ENCODE data around the gene RIOK1.
"Not testable (repeated sequence)": the region's sequence is repeated elsewhere in the genome, so short reads cannot be mapped to it uniquely, and the experiment has no call there.

Gene RIOK1

GRCh38 chr6:7389451-7390225 lies at the start of gene RIOK1, which contains the start of gene CAGE1:
Gene RIOK1 (plus strand): TSS chr6:7389808. CDS start chr6:7390003, 195 bp downstream.
Gene CAGE1 (minus strand): TSS chr6:7389742. CDS start chr6:7387173, 2,569 bp downstream.
- peak within 1 kb of the TSS; percentile 91 for H3K4me3 ChIP-seq (ENCODE audit: low read depth, low read length)
- TF ChIP-seq, protein P1, sequence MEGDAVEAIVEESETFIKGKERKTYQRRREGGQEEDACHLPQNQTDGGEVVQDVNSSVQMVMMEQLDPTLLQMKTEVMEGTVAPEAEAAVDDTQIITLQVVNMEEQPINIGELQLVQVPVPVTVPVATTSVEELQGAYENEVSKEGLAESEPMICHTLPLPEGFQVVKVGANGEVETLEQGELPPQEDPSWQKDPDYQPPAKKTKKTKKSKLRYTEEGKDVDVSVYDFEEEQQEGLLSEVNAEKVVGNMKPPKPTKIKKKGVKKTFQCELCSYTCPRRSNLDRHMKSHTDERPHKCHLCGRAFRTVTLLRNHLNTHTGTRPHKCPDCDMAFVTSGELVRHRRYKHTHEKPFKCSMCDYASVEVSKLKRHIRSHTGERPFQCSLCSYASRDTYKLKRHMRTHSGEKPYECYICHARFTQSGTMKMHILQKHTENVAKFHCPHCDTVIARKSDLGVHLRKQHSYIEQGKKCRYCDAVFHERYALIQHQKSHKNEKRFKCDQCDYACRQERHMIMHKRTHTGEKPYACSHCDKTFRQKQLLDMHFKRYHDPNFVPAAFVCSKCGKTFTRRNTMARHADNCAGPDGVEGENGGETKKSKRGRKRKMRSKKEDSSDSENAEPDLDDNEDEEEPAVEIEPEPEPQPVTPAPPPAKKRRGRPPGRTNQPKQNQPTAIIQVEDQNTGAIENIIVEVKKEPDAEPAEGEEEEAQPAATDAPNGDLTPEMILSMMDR (IDR thresholded peaks at IDR 0.05; ENCODE audit: insufficient read depth, low read depth, low read length, missing control alignments) = no peak
- peak; percentile 98 for DNase-seq (ENCODE audit: low read depth)

- no peak overlapping the region for H3K4me3 ChIP-seq (ENCODE audit: low read depth, low read length)
- TF ChIP-seq, protein P1 (IDR thresholded peaks at IDR 0.05; ENCODE audit: insufficient read depth, low read depth, low read length, missing control alignments) = no peak
- DNase-seq (ENCODE audit: low read depth) = no peak
These were observed 48.3 kb upstream of the RIOK1 start for GRCh38 chr6:7341271-7341670.

DNA sequence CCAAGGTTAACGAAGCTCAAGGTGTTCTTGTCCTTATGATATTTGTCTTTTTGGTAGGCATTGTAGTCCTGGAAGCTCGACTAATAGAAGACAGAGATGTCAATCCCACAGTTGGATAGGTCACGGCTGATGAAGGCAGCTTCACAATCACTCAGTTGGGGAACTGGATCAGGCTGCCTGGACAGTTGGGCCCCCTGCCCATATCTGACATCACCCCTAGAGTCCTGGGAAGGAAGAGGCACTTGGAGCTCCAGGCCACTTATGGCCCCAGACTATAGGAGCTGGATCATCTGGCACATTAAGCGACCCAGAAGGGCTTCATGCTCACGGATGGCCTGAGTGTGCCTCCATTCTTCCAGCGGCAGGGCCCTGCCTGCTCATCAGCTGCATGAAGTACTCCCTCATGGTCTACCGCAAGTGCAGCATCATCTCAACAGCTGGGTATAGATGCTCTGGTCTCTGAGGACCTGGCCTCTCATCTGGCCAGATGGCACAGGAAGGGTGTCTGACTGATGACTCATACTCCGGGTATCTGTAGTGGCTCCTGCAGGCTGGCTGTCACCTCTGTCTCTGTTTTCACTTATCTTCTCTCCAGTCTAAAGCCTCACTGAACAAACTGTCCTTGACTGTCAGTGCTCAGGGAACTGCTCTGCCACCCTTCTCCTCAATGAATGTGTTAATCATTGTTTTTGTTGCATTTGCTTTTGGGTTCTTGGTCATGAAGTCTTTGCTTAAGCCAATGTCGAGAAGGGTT lies 47.4 kb upstream of the RIOK1 start:
- DNase-seq (ENCODE audit: low read depth) = peak; percentile 46
- no peak overlapping the region for H3K4me3 ChIP-seq (ENCODE audit: low read depth, low read length)
- TF ChIP-seq, protein P1 (IDR thresholded peaks at IDR 0.05; ENCODE audit: insufficient read depth, low read depth, low read length, missing control alignments) = no peak

- TF ChIP-seq, protein P1 (IDR thresholded peaks at IDR 0.05; ENCODE audit: insufficient read depth, low read depth, low read length, missing control alignments) = no peak
- no peak overlapping the region for H3K4me3 ChIP-seq (ENCODE audit: low read depth, low read length)
- no peak for DNase-seq (ENCODE audit: low read depth)
These were observed 45.8 kb upstream of the RIOK1 start for GRCh38 chr6:7343546-7344475.

DNA sequence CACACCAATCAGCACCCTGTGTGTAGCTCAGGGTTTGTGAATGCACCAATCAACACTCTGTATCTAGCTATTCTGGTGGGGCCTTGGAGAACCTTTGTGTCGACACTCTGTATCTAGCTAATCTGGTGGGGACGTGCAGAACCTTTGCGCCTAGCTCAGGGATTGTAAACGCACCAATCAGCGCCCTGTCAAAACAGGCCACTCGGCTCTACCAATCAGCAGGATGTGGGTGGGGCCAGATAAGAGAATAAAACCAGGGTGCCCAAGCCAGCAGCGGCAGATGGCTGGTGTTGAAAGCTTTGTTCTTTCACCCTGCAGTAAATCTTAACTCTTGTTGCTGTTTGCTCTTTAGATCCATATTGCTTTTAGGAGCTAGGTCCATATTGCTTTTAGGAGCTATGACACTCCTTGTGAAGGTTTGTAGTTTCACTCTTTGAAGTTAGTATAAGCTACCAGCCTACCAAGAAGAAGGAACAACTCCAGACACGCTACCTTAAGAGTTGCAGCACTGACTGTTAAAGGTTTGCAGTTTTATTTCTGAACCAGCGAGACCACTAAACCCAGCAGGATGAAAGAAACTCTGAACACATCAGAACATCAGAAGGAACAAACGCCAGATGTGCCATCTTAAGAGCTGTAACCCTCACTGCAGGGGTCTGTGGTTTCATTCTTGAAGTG lies 44.7 kb upstream of the RIOK1 start:
- not testable (repeated sequence) for H3K4me3 ChIP-seq (ENCODE audit: low read depth, low read length); DNase-seq (ENCODE audit: low read depth)

DNA sequence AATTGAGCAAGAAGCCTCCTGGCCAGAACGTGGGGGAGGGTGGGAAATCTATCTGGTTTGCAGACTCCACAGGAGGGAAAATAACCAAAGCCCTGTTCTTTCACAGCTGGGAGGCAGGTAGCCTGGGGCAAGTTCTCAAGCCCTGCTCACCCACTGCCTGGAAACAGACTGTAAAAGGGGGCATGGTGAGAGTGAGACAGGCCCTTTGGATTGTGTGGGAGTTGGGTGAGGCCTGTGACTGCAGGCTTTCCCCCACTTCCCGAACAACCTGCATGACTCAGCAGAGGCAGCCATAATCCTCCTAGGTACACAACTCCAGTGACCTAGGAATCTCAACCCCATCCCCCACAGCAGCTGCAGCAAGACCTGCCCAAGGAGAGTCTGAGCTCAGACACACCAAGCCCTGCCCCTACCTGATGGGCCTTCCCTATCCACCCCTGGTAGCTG lies 42.0 kb upstream of the RIOK1 start:
- DNase-seq (ENCODE audit: low read depth); H3K4me3 ChIP-seq (ENCODE audit: low read depth, low read length): not testable (repeated sequence)

DNA sequence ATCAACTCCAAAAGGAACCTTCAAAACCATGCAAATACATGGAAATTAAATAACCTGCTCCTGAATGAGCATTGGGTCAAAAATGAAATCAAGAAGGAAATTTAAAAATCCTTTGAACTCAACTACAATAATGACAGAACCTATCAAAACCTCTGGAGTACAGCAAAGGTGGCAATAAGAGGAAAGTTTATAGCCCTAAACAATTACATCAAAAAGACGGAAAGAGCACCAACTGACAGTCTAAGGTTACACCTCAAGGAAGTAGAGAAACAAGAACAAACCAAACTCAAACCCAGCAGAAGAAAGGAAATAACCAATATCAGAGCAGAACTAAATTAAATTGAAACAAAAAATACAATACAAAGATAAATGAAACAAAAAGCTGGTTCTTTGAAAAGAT lies 39.0 kb upstream of the RIOK1 start:
- DNase-seq (ENCODE audit: low read depth); H3K4me3 ChIP-seq (ENCODE audit: low read depth, low read length): not testable (repeated sequence)

- H3K4me3 ChIP-seq (ENCODE audit: low read depth, low read length); DNase-seq (ENCODE audit: low read depth): not testable (repeated sequence)
These were observed 37.7 kb upstream of the RIOK1 start for GRCh38 chr6:7351916-7352315.

Measured in GM12865 (cell line).